Coronary artery (tissue), 2 donors: ENCODE data around the gene SMIM21.

Experiments used
- DNase-seq: peaks from one replicate; pipeline ENCODE4 v3.0.0-alpha.2; 2017; ENCODE audit warnings: low spot score
- H3K27ac ChIP-seq, 2 donors: fragments of 200-600 bp; sonication (generic); one replicate each; pipeline ENCODE4 v1.5.1; 2016 to 2019
- H3K4me3 ChIP-seq: fragments of 200-600 bp; sonication (generic); 2 replicates; pipeline ENCODE4 v1.5.1; 2016; ENCODE audit warnings: mild to moderate bottlenecking, moderate library complexity
- TF ChIP-seq, protein P1 (sequence below): fragments of 200-600 bp; sonication (generic); IDR thresholded peaks from one replicate; pipeline ENCODE4 v1.5.1; 2019; ENCODE audit warnings: antibody characterized with exemption

Gene SMIM21

DNA sequence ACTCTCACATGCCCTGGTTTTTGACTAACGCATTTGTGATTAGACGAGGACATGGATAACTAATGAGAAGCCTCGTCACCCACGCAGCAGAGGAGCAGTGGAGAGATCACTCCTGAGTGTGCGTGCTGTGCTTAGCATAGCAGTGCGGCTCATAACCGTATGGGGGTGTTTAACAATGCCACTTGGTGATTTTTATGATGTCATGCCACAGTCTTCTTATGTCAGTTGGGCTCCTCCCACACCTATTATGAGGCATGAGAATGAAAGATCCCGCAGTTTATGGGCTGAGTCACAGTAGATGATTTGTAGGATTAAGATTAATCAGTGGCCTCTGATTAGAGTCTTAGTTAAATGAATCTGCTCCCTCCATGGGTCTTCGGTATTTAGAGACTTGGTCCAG, 2.5 kb upstream of the SMIM21 start:
- DNase-seq, result no peak

DNA sequence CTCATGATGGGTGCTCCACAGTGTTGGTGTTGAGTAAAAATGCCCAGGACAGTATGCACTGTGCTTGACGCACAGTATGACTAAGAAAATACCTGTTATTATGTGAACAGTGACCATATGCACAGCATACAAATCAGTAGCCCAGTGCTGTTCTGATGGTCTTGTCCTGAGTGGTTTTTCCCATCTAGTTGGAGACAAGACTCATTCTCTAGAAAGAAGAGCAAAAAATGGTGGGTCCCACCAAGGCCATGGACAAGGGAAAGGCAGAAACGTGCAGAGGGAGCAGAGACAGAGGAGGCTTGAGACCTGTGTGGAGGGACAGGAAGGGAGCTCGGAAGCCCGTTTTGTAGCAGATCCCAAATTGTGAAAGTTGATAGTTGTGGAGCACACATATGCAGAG, 987 bp upstream of the SMIM21 start:
- no peak overlapping the region for H3K27ac ChIP-seq
- TF ChIP-seq, protein P1, sequence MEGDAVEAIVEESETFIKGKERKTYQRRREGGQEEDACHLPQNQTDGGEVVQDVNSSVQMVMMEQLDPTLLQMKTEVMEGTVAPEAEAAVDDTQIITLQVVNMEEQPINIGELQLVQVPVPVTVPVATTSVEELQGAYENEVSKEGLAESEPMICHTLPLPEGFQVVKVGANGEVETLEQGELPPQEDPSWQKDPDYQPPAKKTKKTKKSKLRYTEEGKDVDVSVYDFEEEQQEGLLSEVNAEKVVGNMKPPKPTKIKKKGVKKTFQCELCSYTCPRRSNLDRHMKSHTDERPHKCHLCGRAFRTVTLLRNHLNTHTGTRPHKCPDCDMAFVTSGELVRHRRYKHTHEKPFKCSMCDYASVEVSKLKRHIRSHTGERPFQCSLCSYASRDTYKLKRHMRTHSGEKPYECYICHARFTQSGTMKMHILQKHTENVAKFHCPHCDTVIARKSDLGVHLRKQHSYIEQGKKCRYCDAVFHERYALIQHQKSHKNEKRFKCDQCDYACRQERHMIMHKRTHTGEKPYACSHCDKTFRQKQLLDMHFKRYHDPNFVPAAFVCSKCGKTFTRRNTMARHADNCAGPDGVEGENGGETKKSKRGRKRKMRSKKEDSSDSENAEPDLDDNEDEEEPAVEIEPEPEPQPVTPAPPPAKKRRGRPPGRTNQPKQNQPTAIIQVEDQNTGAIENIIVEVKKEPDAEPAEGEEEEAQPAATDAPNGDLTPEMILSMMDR, result no peak
- DNase-seq, result no peak
- H3K4me3 ChIP-seq, result no peak overlapping the region

More for the DNA sequence above, 2.5 kb upstream of the SMIM21 start:
- Histone ChIP-seq H3K4me3 (no peak overlapping the region), H3K27ac (no peak overlapping the region)
- TF ChIP-seq, protein P1, result no peak

DNA sequence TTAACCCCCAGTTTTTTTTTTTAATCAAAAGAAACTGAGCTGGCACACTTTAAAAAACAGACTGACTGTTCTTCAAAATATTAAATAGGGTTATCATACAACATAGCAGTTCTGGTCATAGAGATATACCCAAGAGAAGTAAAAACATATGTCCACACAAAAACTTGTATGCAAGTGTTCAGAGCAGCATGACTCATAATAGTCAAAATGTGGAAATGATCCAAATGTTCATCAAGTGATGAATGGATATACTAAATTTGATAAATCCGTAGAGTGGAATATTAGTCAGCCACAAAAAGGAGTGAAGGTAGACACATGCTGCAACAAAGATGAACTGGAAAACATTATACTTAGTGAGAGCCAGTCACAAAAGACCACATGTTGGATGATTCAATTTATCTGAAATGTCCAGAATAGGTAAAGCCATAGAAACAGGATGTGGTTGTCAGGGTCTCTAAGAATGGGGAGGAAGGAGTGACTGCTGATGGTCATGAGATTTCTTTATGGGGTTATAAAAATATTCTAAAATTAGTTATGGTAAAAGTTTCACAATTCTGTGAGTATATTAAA, 5.1 kb downstream of the SMIM21 start:
- TF ChIP-seq, protein P1, result no peak
- DNase-seq, result no peak

GRCh38 chr18:75421656-75422055, 5.8 kb downstream of the SMIM21 start:
- TF ChIP-seq, protein P1, result no peak
- Histone ChIP-seq H3K4me3 (no peak overlapping the region), H3K27ac (no peak overlapping the region)
- DNase-seq, result no peak

More for the DNA sequence above, 5.1 kb downstream of the SMIM21 start:
- no peak overlapping the region for H3K4me3 ChIP-seq
- H3K27ac ChIP-seq, result no peak overlapping the region

- Histone ChIP-seq H3K4me3 (no peak overlapping the region), H3K27ac (no peak overlapping the region)
- no peak for DNase-seq
- TF ChIP-seq, protein P1, result no peak
Measured at GRCh38 chr18:75418293-75419005, 9.1 kb downstream of the SMIM21 start.

DNA sequence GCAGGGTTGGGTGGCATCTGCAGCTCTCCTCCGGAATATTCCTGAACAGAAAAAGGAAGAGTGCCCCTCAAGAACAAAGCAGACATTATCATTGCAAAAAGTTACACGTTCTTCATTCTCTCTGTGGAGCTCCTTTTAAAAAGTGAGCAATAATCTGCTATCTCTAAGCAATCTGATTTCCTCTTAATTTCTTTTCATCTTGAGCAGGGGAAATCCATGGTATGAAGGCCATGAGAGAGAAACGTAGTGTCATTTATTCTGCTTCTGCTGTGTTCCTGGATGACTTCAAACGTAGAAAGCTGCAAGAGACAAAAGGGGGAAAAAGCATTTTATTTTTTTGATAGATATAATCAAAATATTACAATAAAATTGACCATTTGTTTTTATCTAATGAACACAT, 16.9 kb downstream of the SMIM21 start:
- DNase-seq, result no peak
- TF ChIP-seq, protein P1, result no peak
- H3K27ac ChIP-seq, result no peak overlapping the region

DNA sequence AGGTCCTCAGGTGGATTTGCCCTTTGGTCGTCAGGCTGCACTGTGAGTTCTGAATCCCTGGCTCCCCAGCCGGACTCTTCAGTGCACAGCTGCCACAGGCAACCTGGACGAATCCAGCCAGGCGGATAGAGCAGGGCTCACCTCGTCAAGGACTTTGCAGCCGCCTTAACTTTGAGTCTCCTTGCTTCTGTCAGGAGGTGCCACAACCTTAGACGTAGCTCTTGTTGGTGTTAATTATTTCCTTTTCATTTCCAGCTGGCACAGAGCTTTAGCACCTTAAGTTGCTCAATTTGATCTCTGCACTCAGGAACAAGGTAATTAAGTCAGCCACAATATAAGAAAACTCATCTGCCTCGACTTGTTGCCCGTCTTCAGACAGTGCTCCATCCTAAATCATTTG, 17.7 kb downstream of the SMIM21 start:
- TF ChIP-seq, protein P1, result no peak
- H3K27ac ChIP-seq, result no peak overlapping the region
- DNase-seq, result no peak
- no peak overlapping the region for H3K4me3 ChIP-seq

More for the DNA sequence above, 16.9 kb downstream of the SMIM21 start:
- no peak overlapping the region for H3K4me3 ChIP-seq
